Osteocyte (in vitro differentiated cells): ENCODE data around the gene RBM10. TPM values are rescaled to one million over a fixed set of nuclear protein-coding genes. Genes with fewer than 3 reads are reported as not detected.

Experiments
- DNase-seq: peaks from one replicate; pipeline ENCODE4 v3.0.0; 2021; ENCODE audit warnings: mixed read lengths; ENCODE audit not compliant: unreplicated experiment; ENCODE audit errors: extremely low spot score
- H3K27ac Mint-ChIP-seq: one replicate; pipeline ENCODE4 v1.8.0; 2021; ENCODE audit warnings: mild to moderate bottlenecking, mixed read lengths; ENCODE audit not compliant: unreplicated experiment
- H3K27me3 Mint-ChIP-seq: one replicate; pipeline ENCODE4 v1.8.0; 2021; ENCODE audit warnings: mixed read lengths; ENCODE audit not compliant: unreplicated experiment
- H3K36me3 Mint-ChIP-seq: one replicate; pipeline ENCODE4 v1.8.0; 2021; ENCODE audit warnings: mixed read lengths; ENCODE audit not compliant: unreplicated experiment
- H3K4me1 Mint-ChIP-seq: one replicate; pipeline ENCODE4 v1.8.0; 2021; ENCODE audit warnings: mixed read lengths; ENCODE audit not compliant: unreplicated experiment
- H3K4me3 Mint-ChIP-seq: one replicate; pipeline ENCODE4 v1.8.0; 2021; ENCODE audit warnings: mild to moderate bottlenecking, moderate library complexity, mixed read lengths; ENCODE audit not compliant: unreplicated experiment
- H3K9me3 Mint-ChIP-seq: one replicate; pipeline ENCODE4 v1.8.0; 2021; ENCODE audit warnings: mixed read lengths; ENCODE audit not compliant: unreplicated experiment
- CTCF ChIP-seq: fragments of 200-600 bp; sonication (generic); IDR thresholded peaks from 2 replicates; pipeline ENCODE4 v1.5.0; 2021; ENCODE audit warnings: antibody characterized with exemption, mild to moderate bottlenecking, moderate library complexity
- total RNA-seq: library from RNA; stranded (reverse); gene quantifications from 2 replicates; pipeline ENCODE4 v1.2.1, GENCODE V29; 2021

RBM10 gene
- total RNA-seq, 1 donor from 2014 or later, result 36.9 TPM

GRCh38 chrX:47224266-47224895 lies 79.4 kb downstream of the RBM10 start:
- peaks cover 24% of the 10 kb centered on the region for H3K4me1 Mint-ChIP-seq
- no peak overlapping the region for H3K27ac Mint-ChIP-seq
- H3K27me3 Mint-ChIP-seq, result no peaks in the 10 kb centered on the region
- no peak overlapping the region for H3K4me3 Mint-ChIP-seq
- no peak for DNase-seq
- no peaks in the 10 kb centered on the region for H3K9me3 Mint-ChIP-seq
- peaks cover 32% of the 10 kb centered on the region for H3K36me3 Mint-ChIP-seq
- no peak for TF ChIP-seq CTCF

- H3K27me3 Mint-ChIP-seq, result no peaks in the 10 kb centered on the region
- H3K36me3 Mint-ChIP-seq, result peaks cover 34% of the 10 kb centered on the region
- TF ChIP-seq CTCF, result no peak
- no peaks in the 10 kb centered on the region for H3K9me3 Mint-ChIP-seq
- no peak for DNase-seq
- peaks cover 19% of the 10 kb centered on the region for H3K4me1 Mint-ChIP-seq
- H3K27ac Mint-ChIP-seq, result no peak overlapping the region
- no peak overlapping the region for H3K4me3 Mint-ChIP-seq
Measured at GRCh38 chrX:47224896-47225290, 79.9 kb downstream of the RBM10 start.

- DNase-seq, result no peak
- no peak for TF ChIP-seq CTCF
- Mint-ChIP-seq H3K4me1 (peaks cover 7% of the 10 kb centered on the region), H3K4me3 (no peak overlapping the region), H3K36me3 (peaks cover 38% of the 10 kb centered on the region), H3K9me3 (no peaks in the 10 kb centered on the region), H3K27ac (no peak overlapping the region), H3K27me3 (no peaks in the 10 kb centered on the region)
Measured at GRCh38 chrX:47226071-47226470, 81.0 kb downstream of the RBM10 start.

- Mint-ChIP-seq H3K27me3 (no peaks in the 10 kb centered on the region), H3K36me3 (peaks cover 38% of the 10 kb centered on the region), H3K9me3 (no peaks in the 10 kb centered on the region), H3K27ac (no peak overlapping the region), H3K4me1 (peaks cover 5% of the 10 kb centered on the region), H3K4me3 (no peak overlapping the region)
- no peak for TF ChIP-seq CTCF
- DNase-seq, result no peak
Measured at GRCh38 chrX:47226531-47227333, 81.7 kb downstream of the RBM10 start.

- DNase-seq, result no peak
- Mint-ChIP-seq H3K27ac (no peak overlapping the region), H3K4me3 (no peak overlapping the region), H3K9me3 (no peaks in the 10 kb centered on the region), H3K4me1 (peaks cover 6% of the 10 kb centered on the region), H3K27me3 (no peaks in the 10 kb centered on the region), H3K36me3 (peaks cover 38% of the 10 kb centered on the region)
- TF ChIP-seq CTCF, result no peak
Measured at GRCh38 chrX:47227334-47227583, 82.2 kb downstream of the RBM10 start.
